Esophagus (tissue), 2 donors: ENCODE results near the gene KIAA1614. TPM values are rescaled to one million over a fixed set of nuclear protein-coding genes. Genes with fewer than 3 reads are reported as not detected.
"Not testable (repeated sequence)": the region's sequence is repeated elsewhere in the genome, so short reads cannot be mapped to it uniquely, and the experiment has no call there.

ENCODE experiments used
- H3K27ac ChIP-seq, 2 donors: one replicate each; pipeline ENCODE4 v1.5.1; 2013; ENCODE audit warnings: low read depth in 2 of 2, mild to moderate bottlenecking in 2 of 2, inconsistent platforms in 1 of 2, low read length in 1 of 2, moderate library complexity in 1 of 2
- H3K27me3 ChIP-seq, 2 donors: one replicate each; pipeline ENCODE4 v1.6.1; 2013; ENCODE audit warnings: low read length in 2 of 2, control low read depth in 1 of 2, mild to moderate bottlenecking in 1 of 2; ENCODE audit not compliant: insufficient read depth in 2 of 2, control insufficient read depth in 1 of 2
- H3K36me3 ChIP-seq, 2 donors: one replicate each; pipeline ENCODE4 v1.6.1; 2013; ENCODE audit warnings: low read length in 1 of 2; ENCODE audit not compliant: control insufficient read depth in 2 of 2, insufficient read depth in 2 of 2
- H3K4me1 ChIP-seq, 2 donors: one replicate each; pipeline ENCODE4 v1.6.1; 2013; ENCODE audit warnings: low read length in 1 of 2; ENCODE audit not compliant: control insufficient read depth in 2 of 2, insufficient read depth in 2 of 2
- H3K4me3 ChIP-seq, 2 donors: one replicate each; pipeline ENCODE4 v1.5.1; 2013; ENCODE audit warnings: low read length in 2 of 2, mild to moderate bottlenecking in 2 of 2, low read depth in 1 of 2, moderate library complexity in 1 of 2
- H3K9me3 ChIP-seq, 2 donors: one replicate each; pipeline ENCODE4 v1.6.1; 2013; ENCODE audit warnings: mild to moderate bottlenecking in 2 of 2, low read depth in 1 of 2, low read length in 1 of 2, moderate library complexity in 1 of 2; ENCODE audit not compliant: control insufficient read depth in 2 of 2, insufficient read depth in 1 of 2
- WGBS, 2 donors: extraction: QIAGEN DNeasy Blood & Tissue Kit; methylation state at CpG; one replicate each; pipeline ENCODE4 v1.1.7; 2013; 5-methylcytosine and 5-hydroxymethylcytosine counted together
- polyA plus RNA-seq, 2 donors: library from polyadenylated mRNA; stranded (reverse); fragments of 200-250 nt; gene quantifications; one replicate each; pipeline ENCODE4 v1.2.3, GENCODE V29; 2013
- donor health status: healthy with polysubstance abuse.
- donor health status: Bipolar disorder and iron deficiency.

Gene KIAA1614
- polyA plus RNA-seq, 2 donors: 1.0 to 1.5 TPM

DNA sequence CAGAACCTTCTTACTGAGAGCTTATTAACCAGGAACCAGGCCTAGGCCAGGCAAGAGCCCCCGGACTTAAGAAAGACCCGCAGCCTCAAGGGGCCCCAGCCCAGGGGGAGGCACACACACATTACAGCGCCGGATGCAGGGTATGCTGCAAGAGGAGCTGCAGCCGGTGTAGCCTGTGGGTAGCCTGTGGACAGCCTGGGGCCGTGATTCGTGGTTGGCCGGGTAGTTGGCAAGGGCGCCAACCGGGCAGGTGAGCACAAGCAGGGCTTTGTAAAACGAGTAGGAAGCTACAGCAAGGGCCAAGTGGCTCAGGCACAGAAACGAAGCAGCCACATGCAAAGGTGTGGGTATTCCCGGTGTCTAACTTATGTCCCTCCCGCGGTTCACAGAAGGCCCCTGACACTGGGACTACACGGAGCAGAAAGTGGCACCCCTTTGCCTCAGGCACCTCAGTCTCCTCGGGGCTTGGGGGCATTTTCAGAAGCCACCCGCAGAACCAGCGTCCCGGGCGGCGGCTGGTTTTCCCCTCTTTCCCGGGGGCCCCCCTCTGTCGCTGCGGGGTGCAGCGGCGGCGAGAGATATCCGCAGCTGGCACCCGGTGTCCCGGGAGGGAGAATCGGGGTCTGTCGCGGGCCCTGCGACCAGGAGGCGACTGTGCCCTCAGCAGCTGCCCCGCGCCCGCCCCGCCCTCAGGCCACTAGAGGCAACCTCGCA lies 40.8 kb downstream of the KIAA1614 start:
- Histone ChIP-seq H3K27me3 (no peaks in the 10 kb centered on the region), H3K27ac (peak overlapping the region; percentile 64 to 65), H3K4me1 (peaks cover 4 to 19% of the 10 kb centered on the region in 2 donors), H3K9me3 (no peaks in the 10 kb centered on the region), H3K4me3 (peak overlapping the region; percentile 54 to 62), H3K36me3 (peaks cover 0 to 13% of the 10 kb centered on the region in 2 donors)
- whole genome bisulfite sequencing, 2 donors: 13 to 18% methylated on average over 33 to 41 of the region's 41 CpGs

DNA sequence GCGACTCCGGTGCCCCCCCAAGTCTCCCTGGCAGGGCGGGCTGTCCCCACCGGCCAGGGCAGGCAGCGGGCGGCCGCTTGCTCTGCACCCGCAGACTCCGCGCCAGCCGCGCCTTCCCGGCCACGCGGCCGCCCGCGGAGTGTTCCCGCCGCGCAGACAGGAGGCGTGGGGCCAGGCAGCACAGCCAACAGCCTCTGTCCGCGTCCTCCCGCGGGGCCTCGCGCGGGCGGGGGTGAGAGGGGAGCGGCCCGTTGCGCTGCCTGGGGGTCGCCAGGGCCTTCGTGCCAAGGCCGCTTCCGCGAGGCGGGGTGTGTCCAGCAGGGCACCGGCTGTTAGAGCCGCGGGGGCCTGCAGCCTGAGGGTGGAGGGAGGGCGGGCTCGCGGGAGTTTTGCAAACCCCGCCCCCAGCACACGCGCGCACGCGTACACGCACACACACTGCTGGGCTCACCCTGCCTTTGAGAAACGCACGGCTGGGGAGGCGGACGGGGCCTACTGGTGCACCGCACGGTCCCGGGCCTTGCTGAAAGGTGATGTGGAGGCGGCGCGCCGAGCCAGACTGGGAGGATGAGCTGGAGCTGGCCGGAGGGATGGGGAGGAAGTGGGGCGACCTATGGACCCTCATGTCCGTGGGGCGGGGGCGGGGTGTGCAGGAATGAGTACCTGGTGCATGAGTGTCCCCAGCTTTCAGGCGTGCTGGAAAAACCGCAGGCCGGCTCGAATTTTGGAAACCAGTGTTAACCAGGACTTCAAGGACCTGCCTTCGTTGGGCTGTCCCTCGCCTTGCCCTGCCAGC lies 41.5 kb downstream of the KIAA1614 start:
- Histone ChIP-seq H3K4me1 (peaks cover 4 to 19% of the 10 kb centered on the region in 2 donors), H3K4me3 (peak overlapping the region; percentile 54 to 62), H3K9me3 (no peaks in the 10 kb centered on the region), H3K27ac (peak overlapping the region; percentile 64 to 65), H3K36me3 (peaks cover 0 to 13% of the 10 kb centered on the region in 2 donors), H3K27me3 (no peaks in the 10 kb centered on the region)
- 15 to 20% methylated on average over 51 to 74 of the region's 74 CpGs for WGBS, 2 donors

DNA sequence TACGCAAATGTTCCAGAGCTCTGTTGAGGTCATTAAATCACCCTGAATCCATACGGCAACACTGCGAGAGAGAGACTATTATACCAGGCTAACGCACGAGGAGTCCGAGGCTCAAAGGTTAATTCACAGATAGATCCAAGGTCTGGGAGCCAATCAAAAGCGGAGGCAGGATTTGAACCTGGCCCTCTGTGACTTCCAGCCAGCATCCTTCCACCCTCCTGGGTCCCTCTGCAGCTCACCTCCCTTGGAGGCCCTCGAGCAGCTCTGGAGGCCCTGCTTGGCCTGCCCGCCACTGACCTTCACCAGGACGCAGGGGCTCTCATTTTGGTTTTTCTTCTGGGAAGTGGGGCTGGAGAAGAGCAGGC lies 42.1 kb downstream of the KIAA1614 start:
- H3K36me3 ChIP-seq: peaks cover 0 to 15% of the 10 kb centered on the region in 2 donors
- H3K4me1 ChIP-seq: peaks cover 4 to 19% of the 10 kb centered on the region in 2 donors
- no peaks in the 10 kb centered on the region for H3K9me3 ChIP-seq
- no peak overlapping the region for H3K4me3 ChIP-seq
- 76 to 83% methylated on average over 10 of the region's 10 CpGs for WGBS, 2 donors
- no peaks in the 10 kb centered on the region for H3K27me3 ChIP-seq
- peak overlapping the region in 1 of 2 donors; percentile 65 for H3K27ac ChIP-seq

DNA sequence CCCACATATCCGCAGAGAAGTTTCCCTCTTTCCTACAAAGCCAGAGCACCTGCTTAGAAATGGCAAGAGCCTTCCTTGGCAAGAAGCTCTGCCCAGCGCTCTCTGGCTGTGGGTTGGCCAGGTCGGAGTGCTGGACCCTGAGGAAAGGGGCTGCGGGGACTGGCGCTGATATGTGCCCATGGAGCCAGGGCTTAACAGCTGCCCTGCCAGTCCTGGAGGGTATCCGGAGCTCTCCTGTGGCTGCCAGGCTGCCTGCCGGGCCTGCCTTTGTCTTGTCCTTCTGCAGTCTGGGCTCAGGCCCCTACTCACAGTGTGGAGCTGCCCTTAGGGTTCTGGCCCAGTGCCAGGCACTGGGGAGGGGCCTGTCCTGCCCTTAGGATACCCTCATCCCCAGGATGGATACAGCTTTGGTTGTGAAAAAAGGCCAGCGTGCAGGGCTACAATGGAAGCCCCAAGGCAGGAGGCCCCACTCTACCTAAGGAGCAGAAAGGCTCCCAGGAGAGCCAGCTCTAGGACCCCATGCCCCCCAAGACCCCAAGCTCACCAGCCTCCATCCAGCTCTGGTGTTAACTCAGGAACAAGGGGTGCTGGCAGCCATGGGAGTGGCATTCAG lies 43.4 kb downstream of the KIAA1614 start:
- no peaks in the 10 kb centered on the region for H3K9me3 ChIP-seq
- H3K4me1 ChIP-seq: peaks cover 4 to 19% of the 10 kb centered on the region in 2 donors
- no peak overlapping the region for H3K4me3 ChIP-seq
- no peaks in the 10 kb centered on the region for H3K27me3 ChIP-seq
- 52 to 60% methylated on average over 8 of the region's 8 CpGs for WGBS, 2 donors
- peaks cover 0 to 10% of the 10 kb centered on the region in 2 donors for H3K36me3 ChIP-seq
- peak overlapping the region in 1 of 2 donors; percentile 38 for H3K27ac ChIP-seq

DNA sequence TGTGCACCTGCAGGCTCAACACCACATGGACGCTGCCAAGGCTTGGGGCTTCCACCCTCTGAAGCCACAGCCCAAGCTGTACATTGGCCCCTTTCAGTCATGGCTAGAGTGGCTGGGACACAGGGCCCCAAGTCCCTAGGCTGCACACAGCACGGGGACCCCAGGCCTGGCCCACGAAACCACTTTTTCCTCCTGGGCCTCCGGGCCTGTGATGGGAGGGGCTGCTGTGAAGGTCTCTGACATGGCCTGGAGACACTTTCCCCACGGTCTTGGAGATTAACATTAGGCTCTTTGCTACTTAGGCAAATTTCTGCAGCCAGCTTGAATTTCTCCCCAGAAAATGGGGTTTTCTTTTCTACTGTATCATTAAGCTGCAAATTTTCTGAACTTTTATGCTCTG lies 46.9 kb downstream of the KIAA1614 start:
- not testable (repeated sequence) for H3K4me1 ChIP-seq, H3K36me3 ChIP-seq, H3K27me3 ChIP-seq, H3K9me3 ChIP-seq, H3K4me3 ChIP-seq, H3K27ac ChIP-seq
- 87 to 97% methylated on average over 5 of the region's 5 CpGs for WGBS, 2 donors

DNA sequence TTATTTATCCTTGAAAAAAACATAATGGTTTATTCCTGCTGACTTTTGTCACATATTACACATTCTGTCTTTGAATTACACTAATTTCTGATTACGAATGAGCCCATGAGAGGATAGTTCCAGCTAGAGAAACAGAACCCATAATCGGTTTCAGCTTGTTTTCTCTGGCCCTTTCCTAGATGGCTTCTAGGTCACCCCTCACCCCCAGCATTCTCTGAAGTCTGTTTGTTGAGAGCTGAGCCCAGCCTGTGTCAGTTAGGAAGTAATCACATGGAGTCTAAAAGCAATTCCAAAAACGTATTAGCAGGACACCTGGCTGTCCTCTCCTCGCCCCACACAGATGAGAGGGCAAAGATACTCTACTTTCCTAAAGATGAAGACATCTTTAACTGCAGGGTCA lies 48.9 kb downstream of the KIAA1614 start:
- 72 to 80% methylated on average over 4 of the region's 4 CpGs for WGBS, 2 donors
- H3K27me3 ChIP-seq: no peaks in the 10 kb centered on the region
- H3K4me3 ChIP-seq: no peak overlapping the region
- H3K4me1 ChIP-seq: no peaks in the 10 kb centered on the region
- no peaks in the 10 kb centered on the region for H3K9me3 ChIP-seq
- H3K27ac ChIP-seq: no peak overlapping the region
- peaks cover 0 to 10% of the 10 kb centered on the region in 2 donors for H3K36me3 ChIP-seq

DNA sequence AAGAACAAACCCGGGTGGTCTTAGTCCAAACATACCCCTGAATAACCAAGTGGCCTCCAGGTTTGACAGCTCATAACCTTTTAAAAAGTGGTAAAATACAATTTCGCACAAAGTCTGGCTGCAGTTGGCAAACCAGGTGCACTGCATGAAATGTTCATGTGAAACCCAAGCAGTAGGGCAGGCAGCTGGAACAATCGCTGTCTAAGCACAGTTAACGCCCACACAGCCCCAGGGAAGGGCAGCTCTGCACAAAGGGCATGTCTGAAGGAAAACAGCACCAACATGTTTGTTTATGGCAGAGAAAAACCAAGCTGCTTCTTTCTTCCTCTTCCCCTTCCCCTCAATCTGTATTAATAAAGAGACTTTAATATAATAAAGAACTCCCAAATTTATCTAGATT lies 49.5 kb downstream of the KIAA1614 start:
- WGBS, 2 donors: 46 to 48% methylated on average over 4 of the region's 4 CpGs
- Histone ChIP-seq H3K4me1 (no peaks in the 10 kb centered on the region), H3K36me3 (peaks cover 0 to 10% of the 10 kb centered on the region in 2 donors), H3K9me3 (no peaks in the 10 kb centered on the region), H3K27ac (no peak overlapping the region), H3K4me3 (no peak overlapping the region), H3K27me3 (no peaks in the 10 kb centered on the region)

DNA sequence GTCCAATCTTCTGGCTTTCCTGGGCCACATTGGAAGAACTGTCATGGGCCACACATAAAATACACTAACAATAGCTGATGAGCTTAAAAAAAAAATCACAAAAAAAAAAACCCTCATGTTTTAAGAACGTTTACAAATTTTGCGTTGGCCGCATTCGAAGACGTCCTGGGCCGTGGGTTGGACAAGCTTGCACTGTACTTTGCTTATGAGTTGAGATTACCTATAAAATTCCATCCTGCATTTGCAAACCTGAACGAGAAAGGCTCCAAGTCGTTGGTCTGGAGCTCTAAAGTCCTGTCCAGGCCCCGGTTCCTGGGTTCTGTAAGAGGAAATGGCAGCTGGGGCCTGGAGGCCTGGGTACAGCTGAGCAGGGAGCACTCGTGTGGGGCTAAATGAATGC lies 51.4 kb downstream of the KIAA1614 start:
- Histone ChIP-seq H3K4me3 (no peak overlapping the region), H3K27me3 (no peaks in the 10 kb centered on the region), H3K9me3 (no peaks in the 10 kb centered on the region), H3K27ac (no peak overlapping the region), H3K4me1 (no peaks in the 10 kb centered on the region), H3K36me3 (peaks cover 0 to 3% of the 10 kb centered on the region in 2 donors)
- 90 to 92% methylated on average over 10 of the region's 10 CpGs for WGBS, 2 donors

DNA sequence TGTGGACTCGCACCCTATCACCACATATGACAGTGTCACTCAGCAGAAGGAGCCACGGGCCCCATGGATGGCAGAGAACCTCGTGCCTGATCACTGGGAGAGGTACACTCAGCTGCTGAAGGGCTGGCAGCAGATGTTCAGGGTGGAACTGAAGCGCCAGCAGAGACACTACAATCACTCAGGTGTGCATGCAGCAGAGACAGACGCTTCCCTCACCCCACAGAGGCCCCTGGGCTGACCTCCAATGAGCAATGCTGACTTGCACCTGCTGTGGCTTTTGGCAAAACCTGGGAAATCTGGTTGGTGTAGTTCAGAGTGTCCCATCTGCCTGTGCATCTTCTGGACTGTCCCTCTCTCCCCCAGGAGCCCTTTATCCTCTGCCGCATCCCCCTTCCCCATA lies 51.9 kb downstream of the KIAA1614 start:
- H3K27me3 ChIP-seq: no peaks in the 10 kb centered on the region
- 77 to 84% methylated on average over 6 of the region's 6 CpGs for WGBS, 2 donors
- H3K27ac ChIP-seq: no peak overlapping the region
- H3K9me3 ChIP-seq: no peaks in the 10 kb centered on the region
- no peaks in the 10 kb centered on the region for H3K4me1 ChIP-seq
- peaks cover 0 to 2% of the 10 kb centered on the region in 2 donors for H3K36me3 ChIP-seq
- no peak overlapping the region for H3K4me3 ChIP-seq
